Measurements from ENCODE around the gene DYNC1H1. TPM values are rescaled to one million over a fixed set of nuclear protein-coding genes. Genes with fewer than 3 reads are reported as not detected.
A peak's percentile ranks its signal among the peaks of the same experiment; 100 is the strongest.

The DYNC1H1 gene
- total RNA-seq, 2 donors from 2014 or later: 345 to 359 TPM

- Histone ChIP-seq H3K36me3 (peaks cover 61% of the 10 kb centered on the region), H3K4me3 (no peak overlapping the region), H3K9me3 (no peaks in the 10 kb centered on the region), H3K27ac (no peak overlapping the region), H3K27me3 (no peaks in the 10 kb centered on the region), H3K9ac (ENCODE audit: low read depth in 2 of 2, low read length in 2 of 2) (no peak overlapping the region), H3K4me1 (no peaks in the 10 kb centered on the region)
- TF ChIP-seq CTCF (IDR thresholded peaks at IDR 0.05): no peak
- intact Hi-C loops (cut with DNase I): no loop called here
- no peak for DNase-seq
Observed at GRCh38 chr14:102040153-102040552, 75.8 kb downstream of the DYNC1H1 start.

- TF ChIP-seq CTCF (IDR thresholded peaks at IDR 0.05): no peak
- Histone ChIP-seq H3K4me3 (no peak overlapping the region), H3K36me3 (peaks cover 56% of the 10 kb centered on the region), H3K27ac (no peak overlapping the region), H3K4me1 (no peaks in the 10 kb centered on the region), H3K27me3 (no peaks in the 10 kb centered on the region), H3K9ac (ENCODE audit: low read depth in 2 of 2, low read length in 2 of 2) (no peak overlapping the region), H3K9me3 (no peaks in the 10 kb centered on the region)
- intact Hi-C loops (cut with DNase I): no loop called here
- no peak for DNase-seq
Observed at GRCh38 chr14:102042699-102043098, 78.3 kb downstream of the DYNC1H1 start.

GRCh38 chr14:102043251-102044025 is 79.1 kb downstream of the DYNC1H1 start:
- Histone ChIP-seq H3K36me3 (peaks cover 58% of the 10 kb centered on the region), H3K27ac (no peak overlapping the region), H3K27me3 (no peaks in the 10 kb centered on the region), H3K4me1 (no peaks in the 10 kb centered on the region), H3K9me3 (no peaks in the 10 kb centered on the region), H3K4me3 (no peak overlapping the region), H3K9ac (ENCODE audit: low read depth in 2 of 2, low read length in 2 of 2) (no peak overlapping the region)
- no peak for TF ChIP-seq CTCF (IDR thresholded peaks at IDR 0.05)
- no peak for DNase-seq
- intact Hi-C loops (cut with DNase I): no loop called here

- H3K36me3 ChIP-seq: peaks cover 53% of the 10 kb centered on the region
- H3K4me1 ChIP-seq: no peaks in the 10 kb centered on the region
- H3K9ac ChIP-seq (ENCODE audit: low read depth in 2 of 2, low read length in 2 of 2): no peak overlapping the region
- no peak overlapping the region for H3K4me3 ChIP-seq
- intact Hi-C loops (cut with DNase I): no loop called here
- H3K27me3 ChIP-seq: no peaks in the 10 kb centered on the region
- no peaks in the 10 kb centered on the region for H3K9me3 ChIP-seq
- no peak overlapping the region for H3K27ac ChIP-seq
- DNase-seq: no peak
- no peak for TF ChIP-seq CTCF (IDR thresholded peaks at IDR 0.05)
Observed at GRCh38 chr14:102044566-102044965, 80.2 kb downstream of the DYNC1H1 start.

- H3K27me3 ChIP-seq: no peaks in the 10 kb centered on the region
- no peaks in the 10 kb centered on the region for H3K4me1 ChIP-seq
- no peak overlapping the region for H3K4me3 ChIP-seq
- intact Hi-C loops (cut with DNase I): loop anchor here (2.0 kb wide), 1 partner anchor 50 kb away; no protein-coding TSS in a partner anchor
- no peak overlapping the region for H3K27ac ChIP-seq
- H3K9me3 ChIP-seq: no peaks in the 10 kb centered on the region
- peak; percentile 88 for DNase-seq
- no peak overlapping the region for H3K9ac ChIP-seq (ENCODE audit: low read depth in 2 of 2, low read length in 2 of 2)
- peak; percentile 50 for TF ChIP-seq CTCF (IDR thresholded peaks at IDR 0.05)
- peaks cover 32% of the 10 kb centered on the region for H3K36me3 ChIP-seq
Observed at GRCh38 chr14:102046337-102047278, 82.2 kb downstream of the DYNC1H1 start.
